Stimulated activated naive CD8-positive, alpha-beta T cell treated with anti-CD3 and anti-CD28 coated beads, Interleukin-15, Interleukin-2, amounts not matched to agents 100 ng/mL and 50 ng/mL, for 24 hours (primary cell): ENCODE data around the gene UROD.

Experiments
- H3K27ac Mint-ChIP-seq: one replicate; pipeline ENCODE4 v1.8.0; 2021; ENCODE audit warnings: mild to moderate bottlenecking, mixed read lengths
- H3K27me3 Mint-ChIP-seq: one replicate; pipeline ENCODE4 v1.8.0; 2021; ENCODE audit warnings: mixed read lengths
- H3K36me3 Mint-ChIP-seq: one replicate; pipeline ENCODE4 v1.8.0; 2021; ENCODE audit warnings: low read depth, mixed read lengths
- H3K4me1 Mint-ChIP-seq: one replicate; pipeline ENCODE4 v1.8.0; 2021; ENCODE audit warnings: low read depth, mixed read lengths
- H3K4me3 Mint-ChIP-seq: one replicate; pipeline ENCODE4 v1.8.0; 2021; ENCODE audit warnings: mild to moderate bottlenecking, mixed read lengths
- H3K9me3 Mint-ChIP-seq: one replicate; pipeline ENCODE4 v1.8.0; 2021; ENCODE audit warnings: mixed read lengths

Gene UROD

GRCh38 chr1:45002650-45003645 lies 9.1 kb upstream of the UROD start:
- no peaks in the 10 kb centered on the region for H3K27me3 Mint-ChIP-seq
- H3K9me3 Mint-ChIP-seq: no peaks in the 10 kb centered on the region
- no peak overlapping the region for H3K4me3 Mint-ChIP-seq
- H3K36me3 Mint-ChIP-seq: peaks cover 24% of the 10 kb centered on the region
- H3K4me1 Mint-ChIP-seq: peaks cover 6% of the 10 kb centered on the region
- no peak overlapping the region for H3K27ac Mint-ChIP-seq

- Mint-ChIP-seq H3K36me3 (peaks cover 27% of the 10 kb centered on the region), H3K4me1 (peaks cover 6% of the 10 kb centered on the region), H3K27ac (no peak overlapping the region), H3K4me3 (no peak overlapping the region), H3K9me3 (no peaks in the 10 kb centered on the region), H3K27me3 (no peaks in the 10 kb centered on the region)
These were observed 8.3 kb upstream of the UROD start for GRCh38 chr1:45003741-45004140.

DNA sequence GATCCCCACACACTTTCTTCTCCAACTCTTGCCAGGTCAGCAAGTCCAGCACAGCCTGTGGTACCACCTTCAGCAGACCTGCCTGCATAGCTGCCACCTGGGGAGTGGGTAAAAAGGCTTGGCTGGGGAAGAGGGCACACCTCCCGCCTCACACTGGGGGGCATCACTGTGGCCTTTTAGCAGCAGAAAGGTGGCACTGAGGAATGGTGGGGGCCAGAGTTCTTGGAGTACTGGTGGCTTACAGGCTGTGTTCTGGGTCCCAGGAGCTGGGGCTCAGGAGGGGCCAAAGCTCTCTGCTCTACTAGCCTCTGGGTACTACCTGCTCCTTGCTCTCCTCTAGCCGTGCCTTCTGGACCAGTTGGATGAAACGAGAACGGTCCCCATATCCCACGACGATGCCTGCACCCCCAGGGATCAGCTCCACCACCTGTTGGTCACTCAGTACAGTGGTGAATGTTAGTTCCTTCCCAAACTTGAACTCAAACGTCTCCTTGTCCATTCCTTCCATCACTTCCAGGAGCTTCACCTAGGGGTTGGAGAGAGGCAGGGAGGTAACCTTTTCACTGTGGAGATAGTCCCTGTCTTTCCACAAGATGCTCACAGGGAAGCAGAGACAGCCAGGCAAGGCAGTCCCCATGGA lies 7.7 kb upstream of the UROD start:
- Mint-ChIP-seq H3K4me3 (no peak overlapping the region), H3K36me3 (peaks cover 32% of the 10 kb centered on the region), H3K4me1 (peaks cover 6% of the 10 kb centered on the region), H3K9me3 (no peaks in the 10 kb centered on the region), H3K27ac (no peak overlapping the region), H3K27me3 (no peaks in the 10 kb centered on the region)

- H3K36me3 Mint-ChIP-seq: peaks cover 32% of the 10 kb centered on the region
- no peaks in the 10 kb centered on the region for H3K9me3 Mint-ChIP-seq
- no peak overlapping the region for H3K4me3 Mint-ChIP-seq
- H3K27ac Mint-ChIP-seq: no peak overlapping the region
- H3K4me1 Mint-ChIP-seq: peaks cover 12% of the 10 kb centered on the region
- H3K27me3 Mint-ChIP-seq: no peaks in the 10 kb centered on the region
These were observed 6.3 kb upstream of the UROD start for GRCh38 chr1:45005761-45006160.

- H3K4me1 Mint-ChIP-seq: peaks cover 20% of the 10 kb centered on the region
- no peak overlapping the region for H3K4me3 Mint-ChIP-seq
- H3K36me3 Mint-ChIP-seq: peaks cover 30% of the 10 kb centered on the region
- no peaks in the 10 kb centered on the region for H3K27me3 Mint-ChIP-seq
- no peaks in the 10 kb centered on the region for H3K9me3 Mint-ChIP-seq
- no peak overlapping the region for H3K27ac Mint-ChIP-seq
These were observed 4.7 kb upstream of the UROD start for GRCh38 chr1:45007311-45007710.

DNA sequence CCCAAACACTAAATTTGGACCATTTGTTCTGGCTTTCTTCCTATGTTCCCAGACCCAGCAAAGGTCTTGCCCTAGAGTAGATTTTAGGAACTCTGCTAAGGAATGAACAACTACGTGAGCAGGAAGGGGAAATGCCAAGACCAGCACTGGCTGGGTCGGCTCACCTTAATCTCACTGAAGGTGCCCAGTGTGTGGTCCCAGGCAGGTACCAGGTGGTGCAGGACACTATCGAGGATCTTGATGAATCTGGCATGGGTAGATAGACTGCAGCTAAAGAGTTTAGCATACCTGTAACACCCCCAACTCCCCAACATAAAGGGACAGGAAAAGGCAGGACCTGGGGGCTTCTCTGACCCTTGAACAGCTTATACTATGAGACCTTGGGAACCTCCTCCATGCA lies 4.0 kb upstream of the UROD start:
- H3K36me3 Mint-ChIP-seq: peaks cover 24% of the 10 kb centered on the region
- H3K27me3 Mint-ChIP-seq: no peaks in the 10 kb centered on the region
- no peaks in the 10 kb centered on the region for H3K9me3 Mint-ChIP-seq
- no peak overlapping the region for H3K4me3 Mint-ChIP-seq
- H3K27ac Mint-ChIP-seq: no peak overlapping the region
- peaks cover 28% of the 10 kb centered on the region for H3K4me1 Mint-ChIP-seq

GRCh38 chr1:45008516-45008915 lies 3.5 kb upstream of the UROD start:
- H3K4me3 Mint-ChIP-seq: no peak overlapping the region
- H3K36me3 Mint-ChIP-seq: peaks cover 24% of the 10 kb centered on the region
- H3K4me1 Mint-ChIP-seq: peaks cover 32% of the 10 kb centered on the region
- H3K9me3 Mint-ChIP-seq: no peaks in the 10 kb centered on the region
- no peak overlapping the region for H3K27ac Mint-ChIP-seq
- H3K27me3 Mint-ChIP-seq: no peaks in the 10 kb centered on the region

- Mint-ChIP-seq H3K27me3 (no peaks in the 10 kb centered on the region), H3K4me1 (peaks cover 41% of the 10 kb centered on the region), H3K36me3 (peaks cover 26% of the 10 kb centered on the region), H3K27ac (no peak overlapping the region), H3K9me3 (no peaks in the 10 kb centered on the region), H3K4me3 (peak overlapping the region; percentile 84)
These were observed 2.7 kb upstream of the UROD start for GRCh38 chr1:45009296-45009865.

- H3K36me3 Mint-ChIP-seq: peaks cover 27% of the 10 kb centered on the region
- no peaks in the 10 kb centered on the region for H3K9me3 Mint-ChIP-seq
- H3K4me3 Mint-ChIP-seq: peak overlapping the region; percentile 84
- H3K27me3 Mint-ChIP-seq: no peaks in the 10 kb centered on the region
- no peak overlapping the region for H3K27ac Mint-ChIP-seq
- H3K4me1 Mint-ChIP-seq: peaks cover 48% of the 10 kb centered on the region
These were observed 1.8 kb upstream of the UROD start for GRCh38 chr1:45009956-45010854.

GRCh38 chr1:45010855-45011811 lies 921 bp upstream of the UROD start, which contains the start of gene HECTD3:
Gene HECTD3, minus strand, starts transcription at chr1:45011324. Its CDS starts 67 bp downstream, at chr1:45011257.
- H3K4me1 Mint-ChIP-seq: peaks cover 48% of the 10 kb centered on the region
- peak within 1 kb of the TSS; percentile 84 for H3K4me3 Mint-ChIP-seq
- H3K9me3 Mint-ChIP-seq: no peaks in the 10 kb centered on the region
- peaks cover 27% of the 10 kb centered on the region for H3K36me3 Mint-ChIP-seq
- no peaks in the 10 kb centered on the region for H3K27me3 Mint-ChIP-seq
- H3K27ac Mint-ChIP-seq: peak within 1 kb of the TSS; percentile 87

GRCh38 chr1:45012639-45013278 lies 705 bp downstream of the UROD start:
- Mint-ChIP-seq H3K36me3 (peaks cover 23% of the 10 kb centered on the region), H3K9me3 (no peaks in the 10 kb centered on the region), H3K4me1 (peaks cover 48% of the 10 kb centered on the region), H3K4me3 (peak overlapping the region; percentile 84), H3K27ac (peak overlapping the region; percentile 87), H3K27me3 (no peaks in the 10 kb centered on the region)

- H3K36me3 Mint-ChIP-seq: peaks cover 20% of the 10 kb centered on the region
- H3K9me3 Mint-ChIP-seq: no peaks in the 10 kb centered on the region
- peak overlapping the region; percentile 84 for H3K4me3 Mint-ChIP-seq
- H3K4me1 Mint-ChIP-seq: peaks cover 48% of the 10 kb centered on the region
- H3K27ac Mint-ChIP-seq: peak overlapping the region; percentile 87
- no peaks in the 10 kb centered on the region for H3K27me3 Mint-ChIP-seq
These were observed 1.6 kb downstream of the UROD start for GRCh38 chr1:45013551-45014209.
